Epithelial cell of proximal tubule (primary cell): Measurements from ENCODE around the gene DYNLL1. TPM values are rescaled to one million over a fixed set of nuclear protein-coding genes. Genes with fewer than 3 reads are reported as not detected.
"Not testable (repeated sequence)": the region's sequence is repeated elsewhere in the genome, so short reads cannot be mapped to it uniquely, and the experiment has no call there.

Experiments used
- DNase-seq: peaks from one replicate; pipeline ENCODE4 v3.0.0-alpha.2; 2011; ENCODE audit warnings: low read depth
- H3K4me3 ChIP-seq: 2 replicates; pipeline ENCODE4 v1.5.1; 2011; ENCODE audit warnings: low read depth, mild to moderate bottlenecking, low read length
- CTCF ChIP-seq: conservative IDR thresholded peaks from 2 replicates; pipeline ENCODE4 v1.5.1; 2012; ENCODE audit warnings: low read depth, mild to moderate bottlenecking, low read length
- total RNA-seq: library from RNA; depleted of rRNA; stranded (reverse); fragments of >200 nt; gene quantifications from 2 replicates; pipeline ENCODE4 v1.2.3, GENCODE V29; 2015

Gene DYNLL1
- total RNA-seq, 1 donor from 2014 or later: 357 TPM

GRCh38 chr12:120474616-120474960, 21.3 kb upstream of the DYNLL1 start:
- no peak for DNase-seq
- peak overlapping the region; percentile 21 for H3K4me3 ChIP-seq
- TF ChIP-seq CTCF: no peak

GRCh38 chr12:120475643-120476042, 20.3 kb upstream of the DYNLL1 start:
- TF ChIP-seq CTCF: no peak

GRCh38 chr12:120479458-120479857, 16.5 kb upstream of the DYNLL1 start:
- H3K4me3 ChIP-seq: no peak overlapping the region
- no peak for DNase-seq
- TF ChIP-seq CTCF: no peak

More at GRCh38 chr12:120475643-120476042, 20.3 kb upstream of the DYNLL1 start:
- no peak for DNase-seq
- H3K4me3 ChIP-seq: no peak overlapping the region

GRCh38 chr12:120480211-120480610, 15.7 kb upstream of the DYNLL1 start:
- no peak overlapping the region for H3K4me3 ChIP-seq
- no peak for DNase-seq
- no peak for TF ChIP-seq CTCF

- no peak for DNase-seq
- TF ChIP-seq CTCF: no peak
- no peak overlapping the region for H3K4me3 ChIP-seq
Observed at GRCh38 chr12:120481022-120481767, 14.7 kb upstream of the DYNLL1 start.

GRCh38 chr12:120483621-120484020, 12.3 kb upstream of the DYNLL1 start:
- H3K4me3 ChIP-seq: no peak overlapping the region
- TF ChIP-seq CTCF: no peak
- no peak for DNase-seq

- no peak overlapping the region for H3K4me3 ChIP-seq
- DNase-seq: no peak
- TF ChIP-seq CTCF: no peak
Observed at GRCh38 chr12:120485961-120486881, 9.7 kb upstream of the DYNLL1 start.

- not testable (repeated sequence) for H3K4me3 ChIP-seq, DNase-seq
Observed at GRCh38 chr12:120487552-120487951, 8.4 kb upstream of the DYNLL1 start.
